ENCODE data around the gene RTN4R.

GRCh38 chr22:20247010-20247505 is 21.1 kb downstream of the RTN4R start:
- TF ChIP-seq ZNF394 (tag by site-specific recombination; IDR thresholded peaks at IDR 0.05; ENCODE audit: borderline replicate concordance) (no peak), GLI4 (tag by site-specific recombination; IDR thresholded peaks at IDR 0.05) (no peak), ZNF23 (tag by site-specific recombination; IDR thresholded peaks at IDR 0.05; ENCODE audit: borderline replicate concordance) (no peak), ZBTB49 (tag by site-specific recombination; IDR thresholded peaks at IDR 0.05; ENCODE audit: low read depth) (no peak)

Data from HEK293 (cell line).